Endothelial cell of umbilical vein (primary cell): Measurements from ENCODE around the gene FAM136A. TPM values are rescaled to one million over a fixed set of nuclear protein-coding genes. Genes with fewer than 3 reads are reported as not detected.

Source experiments
- BruUV-seq: library from RNA; stranded (reverse); fragments of 400-500 nt; replicated peaks from 2 replicates; lab custom pipeline; 2021; lab: Mats Ljungman, UMichigan
- CTCF ChIA-PET: fragments of 300-600, 350-600 bp; sonication (Branson Sonifier 250); formaldehyde crosslinking; loops from one replicate; lab custom pipeline; 2021; ENCODE audit warnings: antibody characterized with exemption, inconsistent platforms; lab: Charles Lee
- POLR2A ChIA-PET: fragments of 300-600, 350-600 bp; sonication (Branson Sonifier 250); formaldehyde crosslinking; loops from one replicate; lab custom pipeline; 2021; ENCODE audit warnings: antibody characterized with exemption, inconsistent platforms; lab: Charles Lee
- DNase-seq: peaks from one replicate; pipeline ENCODE4 v3.0.0-alpha.2; 2011; ENCODE audit warnings: low read depth, low spot score
- FAIRE-seq: peaks from 2 replicates; lab custom pipeline; 2011; peaks lifted over from hg19 to GRCh38; lab: Jason Lieb, UNC
- H2AFZ ChIP-seq: 2 replicates; pipeline ENCODE4 v1.6.0; 2012; ENCODE audit warnings: low read depth, low read length, control low read depth, inconsistent platforms
- H3K27ac ChIP-seq: 2 replicates; pipeline ENCODE4 v1.5.1; 2011; ENCODE audit warnings: low read depth, mild to moderate bottlenecking, control low read depth, low read length, moderate library complexity; ENCODE audit not compliant: insufficient read depth
- H3K27me3 ChIP-seq, 2 experiments: 2 replicates each; pipeline versions ENCODE4 v1.6.0 to v1.6.1; 2011; ENCODE audit warnings: low read length in 2 of 2, mixed read lengths in 1 of 2; ENCODE audit not compliant: control insufficient read depth in 2 of 2, insufficient read depth in 2 of 2
- H3K36me3 ChIP-seq, 2 experiments: 2 replicates in 1 of 2; 3 replicates in 1 of 2; pipeline ENCODE4 v1.5.1; 2011; ENCODE audit warnings: low read length in 2 of 2, mild to moderate bottlenecking in 1 of 2, moderate library complexity in 1 of 2; ENCODE audit not compliant: control insufficient read depth in 2 of 2, insufficient read depth in 2 of 2; ENCODE audit errors: extremely low read depth in 1 of 2
- H3K4me1 ChIP-seq: 3 replicates; pipeline ENCODE4 v1.5.1; 2011; ENCODE audit warnings: mild to moderate bottlenecking, low read length; ENCODE audit not compliant: control insufficient read depth, insufficient read depth; ENCODE audit errors: extremely low read depth
- H3K4me2 ChIP-seq: 2 replicates; pipeline ENCODE4 v1.6.1; 2011; ENCODE audit warnings: low read length, control low read depth, mixed read lengths; ENCODE audit not compliant: insufficient read depth
- H3K4me3 ChIP-seq, 3 experiments: fragments of 200-600 bp in 1 of 3; sonication (generic), shearing (Covaris generic) in 1 of 3; replicated peaks in 1 of 3; 2 replicates each; pipeline ENCODE4 v1.5.1; 2011 to 2016; ENCODE audit warnings: control low read depth in 3 of 3, low read length in 3 of 3, mild to moderate bottlenecking in 2 of 3, inconsistent platforms in 1 of 3, low read depth in 1 of 3, moderate library complexity in 1 of 3; ENCODE audit not compliant: insufficient read depth in 1 of 3
- H3K79me2 ChIP-seq: 2 replicates; pipeline ENCODE4 v1.6.0; 2012; ENCODE audit warnings: low read length, inconsistent platforms; ENCODE audit not compliant: control insufficient read depth, insufficient read depth
- H3K9ac ChIP-seq: replicated peaks from 2 replicates; pipeline ENCODE3; 2011; ENCODE audit warnings: low read length, control low read depth; ENCODE audit not compliant: insufficient read depth; ENCODE audit errors: extremely low read depth
- H3K9me1 ChIP-seq: replicated peaks from 3 replicates; pipeline ENCODE4 v1.6.0; 2011; ENCODE audit warnings: mild to moderate bottlenecking, low read length; ENCODE audit not compliant: control insufficient read depth, insufficient read depth; ENCODE audit errors: extremely low read depth
- H3K9me3 ChIP-seq: replicated peaks from 2 replicates; pipeline ENCODE4 v1.5.1; 2012; ENCODE audit warnings: low read length, inconsistent platforms; ENCODE audit not compliant: control insufficient read depth, insufficient read depth
- H4K20me1 ChIP-seq: replicated peaks from 2 replicates; pipeline ENCODE3; 2011; ENCODE audit warnings: mild to moderate bottlenecking, low read length; ENCODE audit not compliant: control insufficient read depth, insufficient read depth; ENCODE audit errors: extremely low read depth
- EZH2 ChIP-seq: IDR thresholded peaks from 2 replicates; pipeline ENCODE4 v1.6.1; 2012; ENCODE audit warnings: borderline replicate concordance, low read depth, mild to moderate bottlenecking, moderate library complexity, low read length, inconsistent platforms; ENCODE audit not compliant: severe bottlenecking
- FOS ChIP-seq: IDR thresholded peaks from 2 replicates; pipeline ENCODE4 v1.6.1; 2011; ENCODE audit warnings: mild to moderate bottlenecking, low read length, moderate library complexity, borderline replicate concordance; ENCODE audit not compliant: insufficient read depth
- GATA2 ChIP-seq: IDR thresholded peaks from 2 replicates; pipeline ENCODE4 v1.7.0; 2011; ENCODE audit warnings: low read depth, mild to moderate bottlenecking, moderate library complexity, mixed read lengths, low read length; ENCODE audit not compliant: insufficient read length, insufficient read depth
- JUN ChIP-seq: IDR thresholded peaks from 2 replicates; pipeline ENCODE4 v1.6.1; 2011; ENCODE audit warnings: borderline replicate concordance, low read depth; ENCODE audit not compliant: insufficient read length, insufficient read depth
- MYC ChIP-seq: IDR thresholded peaks from one replicate; pipeline ENCODE4 v1.6.1; 2011; ENCODE audit warnings: mild to moderate bottlenecking, low read depth, low read length
- POLR2A ChIP-seq: IDR thresholded peaks from 2 replicates; pipeline ENCODE4 v1.6.1; 2012; ENCODE audit warnings: low read depth, mild to moderate bottlenecking, control low read depth, low read length
- POLR2AphosphoS5 ChIP-seq: IDR thresholded peaks from 2 replicates; pipeline ENCODE4 v1.6.1; 2012; ENCODE audit warnings: low read depth, mild to moderate bottlenecking, control low read depth, low read length, moderate library complexity; ENCODE audit not compliant: insufficient read depth
- dilution Hi-C: fragments of 300-500 bp; cut with MboI; formaldehyde crosslinking; loops from one replicate; pipeline ENCODE4 v1.15.0; 2019; ENCODE audit warnings: low sequenced_read_pairs; ENCODE audit not compliant: extremely low pct_ligation_motif_present
- intact Hi-C: fragments of 100-400 bp; cut with micrococcal nuclease; formaldehyde crosslinking; loops from one replicate; pipeline ENCODE4 v1.10.0; 2022
- polyA plus RNA-seq, 4 experiments: library from polyadenylated mRNA; depleted of rRNA in 3 of 4; stranded (reverse) in 3 of 4; unstranded in 1 of 4; fragments of >200 nt; gene quantifications; 2 replicates each; pipeline versions ENCODE4 v1.2.1 to v1.2.3, GENCODE V29; 2011 to 2012; ENCODE audit warnings: missing spikeins in 1 of 4
- total RNA-seq: library from RNA; stranded (reverse); gene quantifications from 2 replicates; pipeline ENCODE4 v1.2.3, GENCODE V29; 2021
- TF ChIP-seq, protein P1 (sequence below): IDR thresholded peaks from 2 replicates; pipeline ENCODE4 v1.6.1; 2011; ENCODE audit not compliant: insufficient read depth, insufficient read length
- TF ChIP-seq, protein P2 (sequence below), 2 donors: IDR thresholded peaks; 1 replicate in 1 of 2; 2 replicates in 1 of 2; pipeline ENCODE4 v1.5.1; 2011; ENCODE audit warnings: low read length in 2 of 2, mild to moderate bottlenecking in 2 of 2, moderate library complexity in 2 of 2, control low read depth in 1 of 2, inconsistent platforms in 1 of 2, low read depth in 1 of 2; ENCODE audit not compliant: insufficient read depth in 1 of 2; ENCODE audit errors: extremely low read depth in 1 of 2

Gene FAM136A
- total and polyA plus RNA-seq, 2 donors (not counting 3 experiments of a cell fraction or from before 2014, with no cell fraction given) = 28.3 to 42.4 TPM

DNA sequence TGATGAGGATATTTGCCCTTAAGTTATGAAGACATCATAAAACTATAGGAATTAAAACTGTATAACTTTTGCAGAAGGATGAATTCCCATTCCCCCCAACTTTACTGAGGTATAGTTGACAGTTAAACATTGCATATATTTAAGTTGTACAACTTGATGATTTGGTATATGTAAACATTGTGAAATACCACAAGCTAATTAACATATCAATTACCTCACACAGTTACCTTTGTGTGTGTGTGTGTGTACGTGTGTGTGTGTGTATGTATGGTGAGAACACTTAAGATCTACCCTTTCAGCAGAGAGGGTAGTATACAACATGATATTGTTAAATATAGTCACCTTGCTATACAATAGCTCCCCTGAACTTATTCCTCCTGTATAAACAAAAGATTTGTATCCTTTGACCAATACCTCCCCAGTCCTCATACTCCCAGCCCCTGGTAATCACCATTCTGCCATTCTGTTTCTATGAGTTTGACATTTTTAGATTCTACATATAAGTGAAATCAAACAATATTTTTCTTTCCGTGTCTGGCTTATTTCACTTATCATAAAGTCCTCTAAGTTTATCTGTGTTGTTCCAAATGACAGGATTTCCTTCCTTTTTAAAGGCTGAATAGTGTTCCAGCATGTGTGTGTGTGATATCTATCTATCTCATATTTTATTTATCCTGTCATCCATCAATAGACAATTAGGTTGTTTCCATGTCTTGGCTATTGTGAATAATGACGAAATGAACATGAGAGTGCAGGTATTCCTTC is 48.2 kb upstream of the FAM136A start:
- Histone ChIP-seq H3K9me1 (no peaks in the 10 kb centered on the region), H3K9ac (no peak overlapping the region), H2AFZ (no peak overlapping the region), H4K20me1 (no peaks in the 10 kb centered on the region), H3K9me3 (no peaks in the 10 kb centered on the region), H3K36me3 (no peaks in the 10 kb centered on the region), H3K4me2 (peak overlapping the region; percentile 32), H3K4me3 (no peak overlapping the region), H3K27me3 (no peaks in the 10 kb centered on the region), H3K4me1 (peaks cover 7% of the 10 kb centered on the region), H3K27ac (no peak overlapping the region), H3K79me2 (no peaks in the 10 kb centered on the region)
- TF ChIP-seq POLR2AphosphoS5 = no peak
- no peak for TF ChIP-seq EZH2
- TF ChIP-seq GATA2 = peak; percentile 9
- TF ChIP-seq JUN = no peak
- TF ChIP-seq, protein P1, sequence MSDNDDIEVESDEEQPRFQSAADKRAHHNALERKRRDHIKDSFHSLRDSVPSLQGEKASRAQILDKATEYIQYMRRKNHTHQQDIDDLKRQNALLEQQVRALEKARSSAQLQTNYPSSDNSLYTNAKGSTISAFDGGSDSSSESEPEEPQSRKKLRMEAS = no peak
- BruUV-seq = no TSS peak
- CTCF ChIA-PET = interaction anchor here (1.0 kb wide), 1 partner anchor 262 kb away, joined by 3 read pairs; no protein-coding TSS in a partner anchor
- dilution Hi-C loops = no loop called here
- POLR2A ChIA-PET = no interaction called here
- DNase-seq (peak; percentile 70), FAIRE-seq (peak; percentile 48)
- intact Hi-C loops = loop anchor here (10.0 kb wide), 1 partner anchor 95 kb away; no protein-coding TSS in a partner anchor

DNA sequence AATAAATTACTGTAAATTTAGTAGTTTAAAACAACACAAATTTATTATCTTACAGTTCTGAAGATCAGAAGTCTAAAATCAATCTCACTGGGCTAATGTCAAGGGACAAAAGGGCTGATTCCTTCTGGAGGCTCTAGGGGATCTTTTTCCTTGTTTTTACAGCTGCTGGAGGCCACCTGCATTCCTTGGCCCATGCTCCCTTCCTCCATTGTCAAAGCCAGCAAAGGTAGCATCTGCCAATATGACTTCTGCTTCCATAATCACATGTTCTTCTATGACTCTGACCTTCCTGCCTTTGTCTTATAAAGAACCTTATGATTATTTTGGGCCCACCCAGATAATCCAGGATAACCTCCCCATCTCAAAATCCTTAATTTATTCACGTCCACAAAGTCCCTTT is 46.0 kb upstream of the FAM136A start:
- CTCF ChIA-PET = interaction anchor here (1.0 to 4.5 kb wide), 2 partner anchors 8 to 270 kb away, joined by 3 to 19 read pairs; no protein-coding TSS in a partner anchor

More for the DNA sequence above, 46.0 kb upstream of the FAM136A start:
- Histone ChIP-seq H3K4me3 (no peak overlapping the region), H3K9me3 (no peaks in the 10 kb centered on the region), H3K27me3 (no peaks in the 10 kb centered on the region), H3K4me2 (no peak overlapping the region), H2AFZ (no peak overlapping the region), H4K20me1 (no peaks in the 10 kb centered on the region), H3K79me2 (no peaks in the 10 kb centered on the region), H3K36me3 (no peaks in the 10 kb centered on the region), H3K9ac (no peak overlapping the region), H3K9me1 (no peaks in the 10 kb centered on the region), H3K4me1 (no peaks in the 10 kb centered on the region), H3K27ac (no peak overlapping the region)
- no TSS peak for BruUV-seq
- dilution Hi-C loops (no loop called here), intact Hi-C loops (loop anchor here (10.0 kb wide), 1 partner anchor 97 kb away; no protein-coding TSS in a partner anchor)
- DNase-seq (no peak), FAIRE-seq (no peak)
- POLR2A ChIA-PET = no interaction called here
- TF ChIP-seq EZH2 (no peak), MYC (no peak), GATA2 (no peak), POLR2AphosphoS5 (no peak), JUN (no peak), POLR2A (no peak), FOS (no peak)
- TF ChIP-seq, protein P2, sequence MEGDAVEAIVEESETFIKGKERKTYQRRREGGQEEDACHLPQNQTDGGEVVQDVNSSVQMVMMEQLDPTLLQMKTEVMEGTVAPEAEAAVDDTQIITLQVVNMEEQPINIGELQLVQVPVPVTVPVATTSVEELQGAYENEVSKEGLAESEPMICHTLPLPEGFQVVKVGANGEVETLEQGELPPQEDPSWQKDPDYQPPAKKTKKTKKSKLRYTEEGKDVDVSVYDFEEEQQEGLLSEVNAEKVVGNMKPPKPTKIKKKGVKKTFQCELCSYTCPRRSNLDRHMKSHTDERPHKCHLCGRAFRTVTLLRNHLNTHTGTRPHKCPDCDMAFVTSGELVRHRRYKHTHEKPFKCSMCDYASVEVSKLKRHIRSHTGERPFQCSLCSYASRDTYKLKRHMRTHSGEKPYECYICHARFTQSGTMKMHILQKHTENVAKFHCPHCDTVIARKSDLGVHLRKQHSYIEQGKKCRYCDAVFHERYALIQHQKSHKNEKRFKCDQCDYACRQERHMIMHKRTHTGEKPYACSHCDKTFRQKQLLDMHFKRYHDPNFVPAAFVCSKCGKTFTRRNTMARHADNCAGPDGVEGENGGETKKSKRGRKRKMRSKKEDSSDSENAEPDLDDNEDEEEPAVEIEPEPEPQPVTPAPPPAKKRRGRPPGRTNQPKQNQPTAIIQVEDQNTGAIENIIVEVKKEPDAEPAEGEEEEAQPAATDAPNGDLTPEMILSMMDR (IDR thresholded peaks at IDR 0.05; ENCODE audit: extremely low read depth in 1 of 2, insufficient read depth in 1 of 2, low read depth in 1 of 2, low read length in 2 of 2) = no peak
- TF ChIP-seq, protein P1 = no peak
